Progenitor cell of endocrine pancreas (in vitro differentiated cells): ENCODE measurements around the gene GNG8. TPM values are rescaled to one million over a fixed set of nuclear protein-coding genes. Genes with fewer than 3 reads are reported as not detected.

Experiments
- DNase-seq: peaks from one replicate; pipeline ENCODE4 v3.0.0; 2021; ENCODE audit warnings: low spot score; ENCODE audit not compliant: unreplicated experiment
- H3K27ac Mint-ChIP-seq: 2 replicates; pipeline ENCODE4 v1.8.0; 2021; ENCODE audit warnings: mild to moderate bottlenecking, moderate library complexity, mixed read lengths
- H3K27me3 Mint-ChIP-seq: 2 replicates; pipeline ENCODE4 v1.8.0; 2021; ENCODE audit warnings: mixed read lengths
- H3K36me3 Mint-ChIP-seq: 2 replicates; pipeline ENCODE4 v1.8.0; 2022; ENCODE audit warnings: mixed read lengths; ENCODE audit not compliant: insufficient read depth
- H3K4me1 Mint-ChIP-seq: 2 replicates; pipeline ENCODE4 v1.8.0; 2021; ENCODE audit warnings: low read depth, mixed read lengths
- H3K4me3 Mint-ChIP-seq: 2 replicates; pipeline ENCODE4 v1.8.0; 2021; ENCODE audit warnings: low read depth, mild to moderate bottlenecking, moderate library complexity, mixed read lengths
- H3K9me3 Mint-ChIP-seq: 2 replicates; pipeline ENCODE4 v1.8.0; 2021; ENCODE audit warnings: low read depth, mixed read lengths
- total RNA-seq: library from RNA; stranded (reverse); gene quantifications from 2 replicates; pipeline ENCODE4 v1.2.1, GENCODE V29; 2021
- TF ChIP-seq, protein P1 (sequence below): fragments of 200-600 bp; sonication (generic); IDR thresholded peaks from one replicate; pipeline ENCODE4 v1.5.0; 2021; ENCODE audit warnings: antibody characterized with exemption, mild to moderate bottlenecking; ENCODE audit not compliant: unreplicated experiment

Gene GNG8
- total RNA-seq, 1 donor from 2014 or later: not detected

DNA sequence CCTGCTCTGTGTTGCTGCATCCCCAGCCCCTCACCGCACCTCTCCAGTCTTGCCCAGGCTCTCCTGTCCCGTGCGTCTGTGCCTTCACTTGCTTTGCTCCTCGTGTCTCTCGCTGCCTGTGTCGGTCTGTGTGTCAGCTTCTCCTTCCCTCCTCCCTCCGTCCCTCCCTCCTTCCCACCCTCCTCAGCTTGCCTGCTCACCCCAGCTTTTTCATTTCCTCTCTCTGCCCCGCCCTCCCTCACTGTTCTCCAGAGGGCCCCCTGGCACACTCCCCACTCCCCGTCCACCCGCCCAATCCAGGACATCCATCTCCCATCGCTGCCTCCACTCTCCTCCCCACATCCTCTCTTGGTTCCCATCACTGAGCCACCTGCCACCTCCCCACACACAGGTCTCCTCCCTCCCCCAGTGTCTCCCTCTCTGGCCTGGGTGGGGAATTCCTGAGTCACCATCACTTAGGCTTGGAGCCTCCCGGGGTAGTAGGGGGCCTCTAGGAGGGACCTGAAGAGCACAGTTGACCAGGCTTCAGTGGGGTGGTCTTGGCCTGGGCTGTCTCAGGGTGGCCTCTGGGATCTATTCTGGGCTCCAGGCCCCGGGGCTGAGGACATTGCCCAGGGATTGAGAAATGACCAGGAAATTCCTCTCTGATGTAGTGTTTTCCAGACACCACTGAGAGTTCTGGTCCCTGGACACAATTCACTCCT is 10.9 kb downstream of the GNG8 start, which contains the start of gene PTGIR:
Gene PTGIR, minus strand, starts transcription at position 132 of the 704 bp plus-strand sequence. CDS start 864 bp downstream, outside the sequence.
- Mint-ChIP-seq H3K4me3 (no peak within 1 kb of the TSS), H3K9me3 (no peaks in the 10 kb centered on the region), H3K36me3 (no peaks in the 10 kb centered on the region), H3K4me1 (peaks cover 1% of the 10 kb centered on the region), H3K27me3 (peaks cover 20% of the 10 kb centered on the region), H3K27ac (no peak within 1 kb of the TSS)
- TF ChIP-seq, protein P1, sequence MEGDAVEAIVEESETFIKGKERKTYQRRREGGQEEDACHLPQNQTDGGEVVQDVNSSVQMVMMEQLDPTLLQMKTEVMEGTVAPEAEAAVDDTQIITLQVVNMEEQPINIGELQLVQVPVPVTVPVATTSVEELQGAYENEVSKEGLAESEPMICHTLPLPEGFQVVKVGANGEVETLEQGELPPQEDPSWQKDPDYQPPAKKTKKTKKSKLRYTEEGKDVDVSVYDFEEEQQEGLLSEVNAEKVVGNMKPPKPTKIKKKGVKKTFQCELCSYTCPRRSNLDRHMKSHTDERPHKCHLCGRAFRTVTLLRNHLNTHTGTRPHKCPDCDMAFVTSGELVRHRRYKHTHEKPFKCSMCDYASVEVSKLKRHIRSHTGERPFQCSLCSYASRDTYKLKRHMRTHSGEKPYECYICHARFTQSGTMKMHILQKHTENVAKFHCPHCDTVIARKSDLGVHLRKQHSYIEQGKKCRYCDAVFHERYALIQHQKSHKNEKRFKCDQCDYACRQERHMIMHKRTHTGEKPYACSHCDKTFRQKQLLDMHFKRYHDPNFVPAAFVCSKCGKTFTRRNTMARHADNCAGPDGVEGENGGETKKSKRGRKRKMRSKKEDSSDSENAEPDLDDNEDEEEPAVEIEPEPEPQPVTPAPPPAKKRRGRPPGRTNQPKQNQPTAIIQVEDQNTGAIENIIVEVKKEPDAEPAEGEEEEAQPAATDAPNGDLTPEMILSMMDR: no peak
- DNase-seq: no peak

DNA sequence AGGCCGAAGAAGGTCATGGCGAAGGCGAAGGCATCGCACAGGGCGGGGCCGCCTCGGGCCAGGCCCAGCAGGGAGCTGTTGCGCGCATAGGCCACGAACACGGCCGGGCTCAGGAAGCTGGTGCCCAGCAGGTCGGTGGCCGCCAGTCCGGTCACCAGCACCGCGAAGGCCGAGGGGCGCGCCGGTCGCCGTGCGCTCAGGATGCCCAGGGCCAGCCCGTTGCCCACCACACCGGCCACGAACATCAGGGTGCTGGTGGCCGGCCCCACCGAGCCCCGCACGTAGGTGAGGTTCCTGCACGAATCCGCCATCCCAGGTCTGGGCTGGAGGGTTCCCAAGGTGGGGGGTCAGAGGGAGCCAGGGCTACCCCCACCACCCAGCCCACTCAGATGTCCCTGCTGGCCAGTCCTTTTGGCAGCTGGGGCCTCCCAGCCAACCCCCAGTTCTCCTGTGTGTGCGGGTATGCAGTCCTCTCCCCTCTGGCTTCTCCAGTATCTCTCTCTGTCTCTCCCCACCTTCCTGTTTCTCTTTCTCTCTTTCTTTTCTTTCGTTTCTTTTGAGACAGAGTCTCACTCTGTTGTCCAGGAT is 12.0 kb downstream of the GNG8 start:
- TF ChIP-seq, protein P1: no peak
- Mint-ChIP-seq H3K36me3 (no peaks in the 10 kb centered on the region), H3K27ac (no peak overlapping the region), H3K27me3 (peaks cover 16% of the 10 kb centered on the region), H3K4me3 (no peak overlapping the region), H3K9me3 (no peaks in the 10 kb centered on the region), H3K4me1 (peaks cover 1% of the 10 kb centered on the region)
- DNase-seq: no peak

DNA sequence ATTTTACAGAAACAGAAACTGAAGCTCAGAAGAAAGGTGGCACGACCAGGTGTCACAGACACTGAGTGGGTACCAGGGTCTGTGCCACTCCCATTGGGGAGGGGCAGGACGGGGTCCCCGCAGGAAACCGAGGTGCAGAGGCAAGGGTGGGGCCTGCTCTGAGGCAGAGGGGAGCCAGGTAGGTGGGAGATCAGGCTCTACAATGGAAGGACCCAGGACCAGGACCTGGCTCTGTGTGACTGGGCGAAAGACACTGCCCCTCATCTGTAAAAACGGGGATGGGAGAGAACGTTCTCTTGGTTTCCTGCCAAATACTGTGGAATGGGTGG is 13.9 kb downstream of the GNG8 start:
- TF ChIP-seq, protein P1: no peak

DNA sequence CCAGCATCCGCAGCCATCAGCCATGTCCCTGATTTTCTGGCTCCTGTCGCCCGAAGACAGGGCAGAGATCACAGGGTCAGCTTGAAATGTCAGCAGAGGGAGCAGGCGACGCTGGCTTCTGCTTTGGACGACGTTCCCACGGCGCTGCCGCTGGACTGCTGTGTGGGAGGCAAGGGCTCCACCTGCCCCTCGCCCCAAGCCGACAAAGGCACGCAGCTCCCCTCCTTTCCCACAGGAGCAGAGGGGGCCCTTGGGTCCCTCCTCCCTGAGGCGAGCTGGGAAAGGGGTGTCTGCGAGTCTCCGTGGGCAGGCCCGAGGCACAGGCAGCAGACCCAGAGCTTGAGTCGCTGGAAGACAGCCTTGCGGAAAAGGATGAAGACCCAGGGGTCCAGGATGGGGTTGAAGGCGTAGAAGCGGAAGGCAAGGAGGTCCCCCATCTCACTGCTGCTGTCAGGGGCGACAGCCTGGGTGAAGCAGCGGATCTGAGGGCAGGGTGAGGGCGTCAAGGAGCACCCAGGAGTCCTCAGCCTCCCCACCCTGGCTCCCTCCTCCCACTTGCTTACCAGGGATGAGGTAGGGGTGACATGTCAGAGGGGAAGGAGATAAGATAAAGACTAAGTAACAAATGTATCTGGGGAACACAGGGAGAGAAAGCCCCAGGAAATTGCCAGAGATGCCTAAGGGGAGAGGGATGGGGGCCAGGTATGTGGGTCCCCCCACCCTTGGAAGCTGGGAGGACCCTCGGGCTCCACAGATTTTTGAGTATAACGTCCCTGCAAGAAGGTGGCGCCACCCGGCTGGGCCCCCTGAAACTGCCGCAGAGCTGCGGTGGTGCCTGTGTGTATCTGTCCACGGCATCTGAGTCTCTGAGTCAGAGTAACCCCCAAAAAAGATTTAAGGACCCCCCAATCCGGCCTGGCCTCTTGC is 14.5 kb downstream of the GNG8 start:
- H3K9me3 Mint-ChIP-seq: no peaks in the 10 kb centered on the region
- DNase-seq: no peak
- peaks cover 1% of the 10 kb centered on the region for H3K4me1 Mint-ChIP-seq
- no peaks in the 10 kb centered on the region for H3K36me3 Mint-ChIP-seq
- H3K27ac Mint-ChIP-seq: no peak overlapping the region
- peaks cover 16% of the 10 kb centered on the region for H3K27me3 Mint-ChIP-seq
- TF ChIP-seq, protein P1: no peak
- H3K4me3 Mint-ChIP-seq: no peak overlapping the region

More for the DNA sequence above, 13.9 kb downstream of the GNG8 start:
- Mint-ChIP-seq H3K9me3 (no peaks in the 10 kb centered on the region), H3K4me3 (no peak overlapping the region), H3K27me3 (peaks cover 12% of the 10 kb centered on the region), H3K27ac (no peak overlapping the region), H3K4me1 (peaks cover 1% of the 10 kb centered on the region), H3K36me3 (no peaks in the 10 kb centered on the region)
- DNase-seq: no peak

DNA sequence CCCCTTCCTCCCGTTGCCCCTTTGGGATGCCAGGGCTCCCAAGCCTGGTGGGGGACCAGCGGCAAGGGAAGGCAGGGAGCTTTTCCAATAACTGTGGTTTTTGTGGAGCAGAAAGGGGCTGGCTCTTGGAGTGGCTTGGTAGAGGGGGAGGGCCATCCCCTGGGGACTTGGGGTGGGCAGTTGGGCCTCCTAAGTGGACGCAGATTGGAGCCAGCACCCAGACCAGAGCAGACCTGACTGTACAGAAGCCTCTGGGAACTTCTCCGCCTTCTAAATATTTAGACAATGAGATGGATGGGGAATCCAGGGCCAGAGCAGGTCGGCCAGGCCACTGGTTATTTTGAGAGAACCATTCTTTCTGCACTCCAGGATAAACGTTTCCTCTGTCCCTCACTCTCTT is 15.3 kb downstream of the GNG8 start:
- Mint-ChIP-seq H3K9me3 (no peaks in the 10 kb centered on the region), H3K4me1 (peaks cover 1% of the 10 kb centered on the region), H3K27me3 (peaks cover 19% of the 10 kb centered on the region), H3K4me3 (no peak overlapping the region), H3K36me3 (no peaks in the 10 kb centered on the region), H3K27ac (no peak overlapping the region)
- no peak for DNase-seq
- TF ChIP-seq, protein P1: no peak
